Measurements from ENCODE around the gene KLHL33. TPM values are rescaled to one million over a fixed set of nuclear protein-coding genes. Genes with fewer than 3 reads are reported as not detected.
A peak's percentile ranks its signal among the peaks of the same experiment; 100 is the strongest.

The KLHL33 gene
- total RNA-seq, 1 experiment from 2014 or later, result not detected

DNA sequence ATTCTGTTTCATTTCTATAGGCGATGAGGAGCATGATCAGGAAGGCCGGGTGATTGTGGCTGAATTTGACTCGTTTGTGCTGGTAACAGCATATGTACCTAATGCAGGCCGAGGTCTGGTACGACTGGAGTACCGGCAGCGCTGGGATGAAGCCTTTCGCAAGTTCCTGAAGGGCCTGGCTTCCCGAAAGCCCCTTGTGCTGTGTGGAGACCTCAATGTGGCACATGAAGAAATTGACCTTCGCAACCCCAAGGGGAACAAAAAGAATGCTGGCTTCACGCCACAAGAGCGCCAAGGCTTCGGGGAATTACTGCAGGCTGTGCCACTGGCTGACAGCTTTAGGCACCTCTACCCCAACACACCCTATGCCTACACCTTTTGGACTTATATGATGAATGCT lies 21.0 kb upstream of the KLHL33 start:
- Histone ChIP-seq H3F3A (ENCODE audit: low read length, unreplicated experiment) (no peaks in the 10 kb centered on the region), H3K4me1 (ENCODE audit: insufficient read depth, low read length) (peaks cover 21% of the 10 kb centered on the region), H3K36me3 (ENCODE audit: low read depth, low read length) (peaks cover 30% of the 10 kb centered on the region), H3K27me3 (ENCODE audit: low read length) (no peaks in the 10 kb centered on the region), H3K79me2 (ENCODE audit: low read length) (peaks cover 76% of the 10 kb centered on the region), H4K20me1 (ENCODE audit: low read length) (0 out of 2 replicates have a peak, but pooled peaks cover 6% of the 10 kb centered on the region), H2AFZ (ENCODE audit: low read length) (no peak overlapping the region), H3K9ac (ENCODE audit: low read length) (no peak overlapping the region; the same call in 1 of the 2 replicates), H3K4me2 (ENCODE audit: low read length) (peak overlapping the region; percentile 96), H3K4me3 (ENCODE audit: low read length) (peak overlapping the region; percentile 82), H3K9me2 (replicated peaks; ENCODE audit: low read length) (no peaks in the 10 kb centered on the region), H3K9me3 (ENCODE audit: low read length) (no peaks in the 10 kb centered on the region), H3K27ac (ENCODE audit: low read length) (no peak overlapping the region)
- POLR2A ChIA-PET (ENCODE audit: unreplicated experiment), result no interaction called here
- no peak for DNase-seq
- TF ChIP-seq EZH2 (IDR thresholded peaks at IDR 0.05; ENCODE audit: low read length, unreplicated experiment), result no peak
- no peak for TF ChIP-seq EZH2phosphoT487 (IDR thresholded peaks at IDR 0.05; ENCODE audit: borderline replicate concordance, low read length)
- TF ChIP-seq, protein P1, sequence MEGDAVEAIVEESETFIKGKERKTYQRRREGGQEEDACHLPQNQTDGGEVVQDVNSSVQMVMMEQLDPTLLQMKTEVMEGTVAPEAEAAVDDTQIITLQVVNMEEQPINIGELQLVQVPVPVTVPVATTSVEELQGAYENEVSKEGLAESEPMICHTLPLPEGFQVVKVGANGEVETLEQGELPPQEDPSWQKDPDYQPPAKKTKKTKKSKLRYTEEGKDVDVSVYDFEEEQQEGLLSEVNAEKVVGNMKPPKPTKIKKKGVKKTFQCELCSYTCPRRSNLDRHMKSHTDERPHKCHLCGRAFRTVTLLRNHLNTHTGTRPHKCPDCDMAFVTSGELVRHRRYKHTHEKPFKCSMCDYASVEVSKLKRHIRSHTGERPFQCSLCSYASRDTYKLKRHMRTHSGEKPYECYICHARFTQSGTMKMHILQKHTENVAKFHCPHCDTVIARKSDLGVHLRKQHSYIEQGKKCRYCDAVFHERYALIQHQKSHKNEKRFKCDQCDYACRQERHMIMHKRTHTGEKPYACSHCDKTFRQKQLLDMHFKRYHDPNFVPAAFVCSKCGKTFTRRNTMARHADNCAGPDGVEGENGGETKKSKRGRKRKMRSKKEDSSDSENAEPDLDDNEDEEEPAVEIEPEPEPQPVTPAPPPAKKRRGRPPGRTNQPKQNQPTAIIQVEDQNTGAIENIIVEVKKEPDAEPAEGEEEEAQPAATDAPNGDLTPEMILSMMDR (conservative IDR thresholded peaks at IDR 0.05; ENCODE audit: low read depth, low read length), result no peak
- CTCF ChIA-PET, result no interaction called here
- no peak for ATAC-seq
- intact Hi-C loops (cut with micrococcal nuclease), result no loop called here
- BruUV-seq (replicated peaks), result no TSS peak

- ChIA-PET CTCF (interaction anchor here (0.5 to 1.6 kb wide), 5 partner anchors 38 to 153 kb away, joined by 3 to 11 read pairs (median 4); partner anchors contain the start of genes PARP2 and TEP1), POLR2A (ENCODE audit: unreplicated experiment) (interaction anchor here (0.6 to 1.9 kb wide), 5 partner anchors 38 to 1070 kb away, joined by 3 to 18 read pairs (median 5); partner anchors contain the start of genes PARP2 and TEP1)
- H3K4me1 ChIP-seq (ENCODE audit: insufficient read depth, low read length), result peaks cover 21% of the 10 kb centered on the region
- peak overlapping the region; percentile 87 for H3K9ac ChIP-seq (ENCODE audit: low read length)
- BruUV-seq (replicated peaks), result TSS peak; percentile 84
- intact Hi-C loops (cut with micrococcal nuclease), result loop anchor here (1.0 kb wide), 4 partner anchors 42 to 158 kb away; partner anchors contain the start of genes PARP2 and TEP1
- no peaks in the 10 kb centered on the region for H3K9me2 ChIP-seq (replicated peaks; ENCODE audit: low read length)
- peaks cover 39% of the 10 kb centered on the region for H3K36me3 ChIP-seq (ENCODE audit: low read depth, low read length)
- no peaks in the 10 kb centered on the region for H3F3A ChIP-seq (ENCODE audit: low read length, unreplicated experiment)
- H3K4me2 ChIP-seq (ENCODE audit: low read length), result peak overlapping the region; percentile 96
- peak overlapping the region; percentile 93 for H3K27ac ChIP-seq (ENCODE audit: low read length)
- peak overlapping the region; percentile 80 for H2AFZ ChIP-seq (ENCODE audit: low read length)
- TF ChIP-seq, protein P1 (conservative IDR thresholded peaks at IDR 0.05; ENCODE audit: low read depth, low read length), result no peak
- TF ChIP-seq EZH2phosphoT487 (IDR thresholded peaks at IDR 0.05; ENCODE audit: borderline replicate concordance, low read length), result no peak
- no peak for TF ChIP-seq EZH2 (IDR thresholded peaks at IDR 0.05; ENCODE audit: low read length, unreplicated experiment)
- H3K79me2 ChIP-seq (ENCODE audit: low read length), result peaks cover 71% of the 10 kb centered on the region
- H3K4me3 ChIP-seq (ENCODE audit: low read length), result peak overlapping the region; percentile 82
- H4K20me1 ChIP-seq (ENCODE audit: low read length), result 0 out of 2 replicates have a peak, but pooled peaks cover 6% of the 10 kb centered on the region
- no peaks in the 10 kb centered on the region for H3K27me3 ChIP-seq (ENCODE audit: low read length)
- DNase-seq (peak; percentile 78), ATAC-seq (peak; percentile 62)
- H3K9me3 ChIP-seq (ENCODE audit: low read length), result no peaks in the 10 kb centered on the region
These were observed 19.7 kb upstream of the KLHL33 start for GRCh38 chr14:20455355-20456300.
